Measurements from ENCODE around the gene KLHDC3.

Gene KLHDC3

GRCh38 chr6:43001843-43002242, 12.2 kb upstream of the KLHDC3 start:
- no peak overlapping the region for H2AFZ ChIP-seq (ENCODE audit: low read depth, low read length)
- no peaks in the 10 kb centered on the region for H3K4me1 ChIP-seq (ENCODE audit: insufficient read depth, low read length)
- H3K4me3 ChIP-seq (ENCODE audit: low read length): no peak overlapping the region
- H3K27me3 ChIP-seq (ENCODE audit: insufficient read depth, low read length): no peaks in the 10 kb centered on the region
- H3K9me3 ChIP-seq (ENCODE audit: low read length): no peaks in the 10 kb centered on the region
- H3K36me3 ChIP-seq (ENCODE audit: insufficient read depth, low read length): peaks cover 22% of the 10 kb centered on the region

- no peak overlapping the region for H2AFZ ChIP-seq (ENCODE audit: low read depth, low read length)
- H3K4me3 ChIP-seq (ENCODE audit: low read length): no peak overlapping the region
- H3K27me3 ChIP-seq (ENCODE audit: insufficient read depth, low read length): no peaks in the 10 kb centered on the region
- no peaks in the 10 kb centered on the region for H3K9me3 ChIP-seq (ENCODE audit: low read length)
- no peaks in the 10 kb centered on the region for H3K4me1 ChIP-seq (ENCODE audit: insufficient read depth, low read length)
- H3K36me3 ChIP-seq (ENCODE audit: insufficient read depth, low read length): peaks cover 54% of the 10 kb centered on the region
These were observed 8.2 kb upstream of the KLHDC3 start for GRCh38 chr6:43005844-43006243.

- no peak overlapping the region for H3K4me3 ChIP-seq (ENCODE audit: low read length)
- no peak overlapping the region for H2AFZ ChIP-seq (ENCODE audit: low read depth, low read length)
- peaks cover 58% of the 10 kb centered on the region for H3K36me3 ChIP-seq (ENCODE audit: insufficient read depth, low read length)
- H3K9me3 ChIP-seq (ENCODE audit: low read length): no peaks in the 10 kb centered on the region
- no peaks in the 10 kb centered on the region for H3K4me1 ChIP-seq (ENCODE audit: insufficient read depth, low read length)
- no peaks in the 10 kb centered on the region for H3K27me3 ChIP-seq (ENCODE audit: insufficient read depth, low read length)
These were observed 7.8 kb upstream of the KLHDC3 start for GRCh38 chr6:43006251-43006650.

GRCh38 chr6:43007126-43007525, 6.9 kb upstream of the KLHDC3 start:
- peaks cover 64% of the 10 kb centered on the region for H3K36me3 ChIP-seq (ENCODE audit: insufficient read depth, low read length)
- H3K4me3 ChIP-seq (ENCODE audit: low read length): no peak overlapping the region
- no peak overlapping the region for H2AFZ ChIP-seq (ENCODE audit: low read depth, low read length)

GRCh38 chr6:43009124-43009523, 4.9 kb upstream of the KLHDC3 start:
- Histone ChIP-seq H3K9me3 (ENCODE audit: low read length) (no peaks in the 10 kb centered on the region), H2AFZ (ENCODE audit: low read depth, low read length) (no peak overlapping the region), H3K36me3 (ENCODE audit: insufficient read depth, low read length) (peaks cover 62% of the 10 kb centered on the region)

More at GRCh38 chr6:43007126-43007525, 6.9 kb upstream of the KLHDC3 start:
- Histone ChIP-seq H3K9me3 (ENCODE audit: low read length) (no peaks in the 10 kb centered on the region), H3K27me3 (ENCODE audit: insufficient read depth, low read length) (no peaks in the 10 kb centered on the region), H3K4me1 (ENCODE audit: insufficient read depth, low read length) (peaks cover 3% of the 10 kb centered on the region)

GRCh38 chr6:43011207-43011606, 2.8 kb upstream of the KLHDC3 start:
- Histone ChIP-seq H2AFZ (ENCODE audit: low read depth, low read length) (no peak overlapping the region), H3K4me3 (ENCODE audit: low read length) (no peak overlapping the region), H3K36me3 (ENCODE audit: insufficient read depth, low read length) (peaks cover 57% of the 10 kb centered on the region), H3K4me1 (ENCODE audit: insufficient read depth, low read length) (peaks cover 21% of the 10 kb centered on the region), H3K27me3 (ENCODE audit: insufficient read depth, low read length) (no peaks in the 10 kb centered on the region), H3K9me3 (ENCODE audit: low read length) (no peaks in the 10 kb centered on the region)

More at GRCh38 chr6:43009124-43009523, 4.9 kb upstream of the KLHDC3 start:
- no peak overlapping the region for H3K4me3 ChIP-seq (ENCODE audit: low read length)
- peaks cover 12% of the 10 kb centered on the region for H3K4me1 ChIP-seq (ENCODE audit: insufficient read depth, low read length)
- no peaks in the 10 kb centered on the region for H3K27me3 ChIP-seq (ENCODE audit: insufficient read depth, low read length)

- H3K4me3 ChIP-seq (ENCODE audit: low read length): peak overlapping the region; percentile 89
- no peak overlapping the region for H2AFZ ChIP-seq (ENCODE audit: low read depth, low read length)
- H3K9me3 ChIP-seq (ENCODE audit: low read length): no peaks in the 10 kb centered on the region
- no peaks in the 10 kb centered on the region for H3K27me3 ChIP-seq (ENCODE audit: insufficient read depth, low read length)
- peaks cover 50% of the 10 kb centered on the region for H3K36me3 ChIP-seq (ENCODE audit: insufficient read depth, low read length)
- peaks cover 21% of the 10 kb centered on the region for H3K4me1 ChIP-seq (ENCODE audit: insufficient read depth, low read length)
These were observed 1.7 kb upstream of the KLHDC3 start for GRCh38 chr6:43012364-43012763.

GRCh38 chr6:43013097-43013842, 779 bp upstream of the KLHDC3 start:
- Histone ChIP-seq H3K36me3 (ENCODE audit: insufficient read depth, low read length) (peaks cover 50% of the 10 kb centered on the region), H3K4me3 (ENCODE audit: low read length) (peak overlapping the region; percentile 89), H3K4me1 (ENCODE audit: insufficient read depth, low read length) (peaks cover 21% of the 10 kb centered on the region), H3K9me3 (ENCODE audit: low read length) (no peaks in the 10 kb centered on the region), H3K27me3 (ENCODE audit: insufficient read depth, low read length) (no peaks in the 10 kb centered on the region), H2AFZ (ENCODE audit: low read depth, low read length) (no peak overlapping the region)

- Histone ChIP-seq H2AFZ (ENCODE audit: low read depth, low read length) (no peak overlapping the region), H3K4me3 (ENCODE audit: low read length) (peak overlapping the region; percentile 89), H3K4me1 (ENCODE audit: insufficient read depth, low read length) (peaks cover 21% of the 10 kb centered on the region), H3K36me3 (ENCODE audit: insufficient read depth, low read length) (peaks cover 50% of the 10 kb centered on the region), H3K9me3 (ENCODE audit: low read length) (no peaks in the 10 kb centered on the region), H3K27me3 (ENCODE audit: insufficient read depth, low read length) (no peaks in the 10 kb centered on the region)
These were observed 423 bp downstream of the KLHDC3 start for GRCh38 chr6:43014434-43014909.

- H2AFZ ChIP-seq (ENCODE audit: low read depth, low read length): no peak overlapping the region
- no peaks in the 10 kb centered on the region for H3K9me3 ChIP-seq (ENCODE audit: low read length)
- H3K4me1 ChIP-seq (ENCODE audit: insufficient read depth, low read length): peaks cover 30% of the 10 kb centered on the region
- H3K27me3 ChIP-seq (ENCODE audit: insufficient read depth, low read length): no peaks in the 10 kb centered on the region
- H3K36me3 ChIP-seq (ENCODE audit: insufficient read depth, low read length): peaks cover 46% of the 10 kb centered on the region
- no peak overlapping the region for H3K4me3 ChIP-seq (ENCODE audit: low read length)
These were observed 2.3 kb downstream of the KLHDC3 start for GRCh38 chr6:43016176-43016942.

GRCh38 chr6:43016943-43017334, 2.9 kb downstream of the KLHDC3 start:
- no peaks in the 10 kb centered on the region for H3K9me3 ChIP-seq (ENCODE audit: low read length)
- no peak overlapping the region for H2AFZ ChIP-seq (ENCODE audit: low read depth, low read length)
- H3K4me3 ChIP-seq (ENCODE audit: low read length): no peak overlapping the region
- peaks cover 29% of the 10 kb centered on the region for H3K4me1 ChIP-seq (ENCODE audit: insufficient read depth, low read length)
- H3K36me3 ChIP-seq (ENCODE audit: insufficient read depth, low read length): peaks cover 40% of the 10 kb centered on the region
- H3K27me3 ChIP-seq (ENCODE audit: insufficient read depth, low read length): no peaks in the 10 kb centered on the region

- no peaks in the 10 kb centered on the region for H3K9me3 ChIP-seq (ENCODE audit: low read length)
- H3K4me1 ChIP-seq (ENCODE audit: insufficient read depth, low read length): peaks cover 18% of the 10 kb centered on the region
- H3K36me3 ChIP-seq (ENCODE audit: insufficient read depth, low read length): peaks cover 35% of the 10 kb centered on the region
- no peaks in the 10 kb centered on the region for H3K27me3 ChIP-seq (ENCODE audit: insufficient read depth, low read length)
- no peak overlapping the region for H3K4me3 ChIP-seq (ENCODE audit: low read length)
- H2AFZ ChIP-seq (ENCODE audit: low read depth, low read length): no peak overlapping the region
These were observed 5.1 kb downstream of the KLHDC3 start for GRCh38 chr6:43019152-43019551.

GRCh38 chr6:43020052-43020705, 6.1 kb downstream of the KLHDC3 start:
- Histone ChIP-seq H3K27me3 (ENCODE audit: insufficient read depth, low read length) (no peaks in the 10 kb centered on the region), H2AFZ (ENCODE audit: low read depth, low read length) (no peak overlapping the region), H3K4me3 (ENCODE audit: low read length) (no peak overlapping the region), H3K36me3 (ENCODE audit: insufficient read depth, low read length) (peaks cover 45% of the 10 kb centered on the region), H3K9me3 (ENCODE audit: low read length) (no peaks in the 10 kb centered on the region), H3K4me1 (ENCODE audit: insufficient read depth, low read length) (peaks cover 11% of the 10 kb centered on the region)
